Measurements from ENCODE around the gene CDCA5. TPM values are rescaled to one million over a fixed set of nuclear protein-coding genes. Genes with fewer than 3 reads are reported as not detected.

Gene CDCA5
- total RNA-seq, 1 experiment from 2014 or later = 72.1 TPM

DNA sequence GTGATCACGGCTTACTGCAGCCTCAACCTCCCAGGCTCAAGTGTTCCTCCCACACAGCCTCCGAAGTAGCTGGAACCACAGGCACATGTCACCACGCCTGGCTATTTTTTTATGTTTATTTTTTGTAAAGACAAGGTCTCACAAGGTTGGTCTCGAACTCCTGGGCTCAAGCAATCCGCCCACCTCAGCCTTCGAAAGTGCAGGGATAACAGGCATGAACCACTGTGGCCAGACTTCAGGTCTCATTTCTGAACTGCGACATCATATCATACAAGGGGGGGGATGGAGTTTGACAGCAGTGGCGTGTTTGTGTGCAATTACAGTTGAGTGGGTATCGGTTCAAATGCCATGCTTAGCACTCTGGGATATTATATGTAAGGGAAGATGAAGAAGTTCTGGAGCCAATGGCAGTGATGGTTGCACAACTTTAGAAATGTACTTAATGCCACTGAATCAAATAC lies 32.4 kb downstream of the CDCA5 start:
- intact Hi-C loops (cut with micrococcal nuclease) = no loop called here
- POLR2A ChIA-PET = no interaction called here
- no peak for TF ChIP-seq CBX3 (IDR thresholded peaks at IDR 0.05; ENCODE audit: low read depth)
- TF ChIP-seq SRF (IDR thresholded peaks at IDR 0.05; ENCODE audit: low read depth) = no peak
- TF ChIP-seq CEBPB (IDR thresholded peaks at IDR 0.05; ENCODE audit: low read depth) = no peak
- no peak for TF ChIP-seq JUND (IDR thresholded peaks at IDR 0.05)
- no peak for TF ChIP-seq SIN3A (IDR thresholded peaks at IDR 0.05; ENCODE audit: low read depth)
- TF ChIP-seq, protein P1, sequence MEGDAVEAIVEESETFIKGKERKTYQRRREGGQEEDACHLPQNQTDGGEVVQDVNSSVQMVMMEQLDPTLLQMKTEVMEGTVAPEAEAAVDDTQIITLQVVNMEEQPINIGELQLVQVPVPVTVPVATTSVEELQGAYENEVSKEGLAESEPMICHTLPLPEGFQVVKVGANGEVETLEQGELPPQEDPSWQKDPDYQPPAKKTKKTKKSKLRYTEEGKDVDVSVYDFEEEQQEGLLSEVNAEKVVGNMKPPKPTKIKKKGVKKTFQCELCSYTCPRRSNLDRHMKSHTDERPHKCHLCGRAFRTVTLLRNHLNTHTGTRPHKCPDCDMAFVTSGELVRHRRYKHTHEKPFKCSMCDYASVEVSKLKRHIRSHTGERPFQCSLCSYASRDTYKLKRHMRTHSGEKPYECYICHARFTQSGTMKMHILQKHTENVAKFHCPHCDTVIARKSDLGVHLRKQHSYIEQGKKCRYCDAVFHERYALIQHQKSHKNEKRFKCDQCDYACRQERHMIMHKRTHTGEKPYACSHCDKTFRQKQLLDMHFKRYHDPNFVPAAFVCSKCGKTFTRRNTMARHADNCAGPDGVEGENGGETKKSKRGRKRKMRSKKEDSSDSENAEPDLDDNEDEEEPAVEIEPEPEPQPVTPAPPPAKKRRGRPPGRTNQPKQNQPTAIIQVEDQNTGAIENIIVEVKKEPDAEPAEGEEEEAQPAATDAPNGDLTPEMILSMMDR (IDR thresholded peaks at IDR 0.05 in 2 of 3, conservative IDR thresholded peaks at IDR 0.05 in 1 of 3; ENCODE audit: borderline replicate concordance in 1 of 3, insufficient read depth in 1 of 3, low read depth in 2 of 3, low read length in 2 of 3) = no peak
- TF ChIP-seq EZH2 (IDR thresholded peaks at IDR 0.05) = no peak
- TF ChIP-seq, protein P2, sequence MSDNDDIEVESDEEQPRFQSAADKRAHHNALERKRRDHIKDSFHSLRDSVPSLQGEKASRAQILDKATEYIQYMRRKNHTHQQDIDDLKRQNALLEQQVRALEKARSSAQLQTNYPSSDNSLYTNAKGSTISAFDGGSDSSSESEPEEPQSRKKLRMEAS (IDR thresholded peaks at IDR 0.05) = no peak
- Histone ChIP-seq H4K20me1 (ENCODE audit: insufficient read depth) (no peaks in the 10 kb centered on the region), H3K9ac (ENCODE audit: low read length) (no peak overlapping the region), H3K4me1 (ENCODE audit: control insufficient read depth in 1 of 2, insufficient read depth in 2 of 2, low read length in 2 of 2) (peaks cover 0 to 10% of the 10 kb centered on the region in 2 experiments; a peak in 3 of 4 replicates), H3K9me2 (ENCODE audit: insufficient read depth) (no peaks in the 10 kb centered on the region), H3K27me3 (ENCODE audit: insufficient read depth, low read length) (no peaks in the 10 kb centered on the region), H3K4me3 (replicated peaks in 1 of 2; ENCODE audit: low read depth in 1 of 2, low read length in 2 of 2) (no peak overlapping the region), H3K36me3 (ENCODE audit: control insufficient read depth in 1 of 2, insufficient read depth in 2 of 2, low read length in 2 of 2) (no peaks in the 10 kb centered on the region), H3K4me2 (ENCODE audit: low read length) (no peak overlapping the region), H2AFZ (ENCODE audit: low read depth, low read length, poor library complexity, severe bottlenecking) (no peak overlapping the region), H3K9me3 (ENCODE audit: control insufficient read depth in 1 of 2, insufficient read depth in 1 of 2, low read depth in 1 of 2, low read length in 2 of 2) (no peaks in the 10 kb centered on the region), H3K79me2 (ENCODE audit: insufficient read depth, low read length) (no peaks in the 10 kb centered on the region), H3K27ac (ENCODE audit: low read depth, low read length) (no peak overlapping the region)
- CTCF ChIA-PET = no interaction called here
- DNase-seq (ENCODE audit: low read depth, low spot score) (no peak), ATAC-seq (no peak)
- RAD21 ChIA-PET (ENCODE audit: low non-redundant PET in 1 of 2, low total read pairs in 2 of 2, uncharacterized antibody in 2 of 2, unreplicated experiment in 2 of 2) = no interaction called here
- no TSS peak for BruUV-seq (replicated peaks)
